Suppressor macrophage (primary cell): Measurements from ENCODE around the gene S100A2.

Source experiments
- DNase-seq, 4 experiments: peaks; one replicate each; pipeline ENCODE4 v3.0.0-alpha.2; 2020 to 2022
- total RNA-seq, 17 experiments: gene quantifications; one replicate each; lab custom pipeline; 2026; ENCODE audit warnings: mixed read lengths in 6 of 17, inconsistent platforms in 3 of 17; lab: John Stamatoyannopoulos, UW

Gene S100A2
- 0.10 to 2.6 (median 0.53) reads per million in 17 experiments for total RNA-seq

DNA sequence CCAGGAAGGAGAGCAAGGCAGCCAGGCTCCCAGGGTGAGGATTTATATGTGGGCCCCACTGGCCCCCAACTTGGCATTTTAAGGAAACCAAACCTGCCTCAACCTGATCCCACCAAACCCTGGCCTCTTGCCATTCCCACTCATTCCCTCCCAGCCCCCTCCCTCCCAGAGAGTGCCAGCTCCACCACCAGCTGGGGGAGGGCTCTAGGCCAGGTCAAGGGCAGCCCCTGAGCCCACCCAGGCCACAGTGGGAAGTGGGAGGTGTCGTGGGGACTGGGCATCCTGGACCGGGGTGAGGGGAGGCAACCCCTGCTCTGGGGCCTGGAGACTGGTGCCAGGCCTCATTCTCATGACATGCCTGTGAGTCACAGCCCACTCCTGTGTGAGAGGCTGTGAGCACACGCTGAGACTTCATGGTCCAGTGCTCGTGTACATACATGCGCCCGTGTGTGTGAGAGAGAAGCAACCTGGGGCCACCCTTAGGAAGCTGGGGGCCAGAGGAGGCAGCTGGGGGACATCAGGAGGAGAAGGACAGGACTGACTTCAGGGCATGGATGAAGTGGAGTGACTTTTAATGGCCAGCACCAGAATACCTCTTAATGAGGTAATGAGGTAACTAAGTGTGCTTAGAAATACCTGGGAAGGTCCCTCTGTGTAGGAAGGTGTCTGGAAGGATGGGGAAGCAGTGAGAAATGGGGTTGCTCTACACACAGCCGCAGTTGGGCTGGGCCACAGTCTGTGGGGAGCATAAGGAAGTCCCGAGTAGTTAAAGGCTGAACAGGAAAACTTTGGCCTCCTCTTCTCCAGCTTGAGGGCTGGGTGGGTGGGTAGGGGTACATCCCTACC, at the start of gene S100A2:
Gene S100A2, minus strand, starts transcription at position 316 of the 846 bp plus-strand sequence. CDS start 1,967 bp downstream, outside the sequence.
- DNase-seq = peak; percentile 72 to 88 (median 80)

DNA sequence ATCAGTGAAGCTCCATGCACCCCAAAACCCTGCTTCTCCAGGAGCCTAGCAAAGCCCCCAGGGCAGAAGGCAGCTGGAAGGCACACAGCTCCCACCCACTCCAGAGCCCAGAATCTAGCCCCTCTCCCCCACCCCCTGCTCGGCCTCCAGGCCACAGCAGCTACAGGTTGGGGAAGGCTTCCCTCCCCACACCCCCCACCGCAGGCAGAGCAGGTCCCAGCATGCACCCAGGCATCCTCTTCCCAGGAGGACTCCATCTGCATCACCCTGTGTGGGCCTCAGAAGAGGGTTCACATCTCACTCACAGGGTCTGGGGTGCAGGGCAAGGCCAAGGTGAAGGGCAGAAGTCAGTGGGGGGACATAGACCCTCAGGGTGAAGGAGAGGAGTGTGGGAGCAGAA, 49.8 kb upstream of the S100A2 start:
- DNase-seq = no peak

DNA sequence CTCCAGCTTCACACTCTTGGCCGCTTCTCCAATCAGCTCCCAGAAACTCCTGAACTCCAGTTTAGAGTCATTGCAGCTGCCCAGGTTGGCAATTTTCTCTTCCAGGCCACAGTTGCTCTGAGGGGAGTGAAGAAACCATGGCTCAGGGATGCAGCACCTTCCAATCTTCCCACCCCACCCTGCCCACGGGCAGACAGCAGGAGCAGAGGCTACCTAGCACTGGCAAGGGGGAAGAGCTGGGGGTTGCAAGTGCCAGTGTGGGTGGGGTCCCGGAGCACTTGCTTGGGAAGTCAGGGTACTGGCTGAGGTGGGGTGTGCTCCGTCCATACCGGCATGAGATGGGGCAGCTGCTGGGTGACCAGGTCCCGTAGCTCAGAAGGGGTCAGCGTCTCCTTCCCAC, 49.3 kb upstream of the S100A2 start:
- no peak for DNase-seq

DNA sequence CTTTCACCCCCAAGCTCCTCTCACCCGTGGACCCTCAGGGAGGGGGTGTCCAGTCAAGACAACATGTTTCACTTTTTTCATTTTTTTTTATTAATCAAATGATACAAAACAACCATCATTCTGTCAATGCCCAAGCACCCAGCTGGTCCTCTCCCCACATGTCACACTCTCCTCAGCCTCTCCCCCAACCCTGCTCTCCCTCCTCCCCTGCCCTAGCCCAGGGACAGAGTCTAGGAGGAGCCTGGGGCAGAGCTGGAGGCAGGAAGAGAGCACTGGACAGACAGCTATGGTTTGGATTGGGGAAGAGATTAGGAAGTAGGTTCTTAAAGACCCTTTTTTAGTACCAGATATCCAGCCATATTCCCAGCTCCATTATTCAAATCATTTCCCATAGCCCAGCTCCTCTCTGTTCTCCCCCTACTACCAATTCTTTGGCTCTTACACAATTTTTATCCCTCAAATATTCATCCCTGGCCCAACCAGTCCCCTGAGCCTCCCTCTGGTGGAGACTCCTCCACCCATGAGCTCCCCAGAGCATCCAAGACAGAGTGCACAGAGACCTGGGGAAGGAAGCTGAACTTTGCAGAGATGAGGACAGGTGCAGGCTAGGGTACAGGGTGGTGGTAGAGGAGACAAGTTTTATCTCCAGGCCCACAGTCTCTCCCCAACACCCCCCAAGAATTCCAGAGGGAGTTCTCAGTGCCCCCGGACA, 48.7 kb upstream of the S100A2 start:
- no peak for DNase-seq

DNA sequence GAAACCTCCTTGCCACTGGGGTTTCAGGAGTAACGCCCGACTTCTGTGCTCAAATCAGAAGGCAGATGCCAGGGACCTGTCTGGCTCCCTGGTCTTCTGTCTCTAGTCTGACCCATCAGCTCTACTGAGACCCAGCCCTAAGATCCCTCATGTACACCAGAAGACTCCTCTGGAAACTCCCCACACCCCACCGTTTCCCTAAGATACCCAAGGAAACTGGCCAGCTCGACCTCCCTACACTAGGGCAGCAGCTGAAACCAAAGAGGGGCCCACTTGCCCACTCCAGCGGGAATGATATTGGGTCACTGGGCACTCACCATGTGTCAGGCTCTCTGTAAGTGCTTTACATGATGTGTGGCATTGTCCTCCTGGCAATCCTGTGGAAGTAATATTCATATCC, 47.8 kb upstream of the S100A2 start:
- no peak for DNase-seq

DNA sequence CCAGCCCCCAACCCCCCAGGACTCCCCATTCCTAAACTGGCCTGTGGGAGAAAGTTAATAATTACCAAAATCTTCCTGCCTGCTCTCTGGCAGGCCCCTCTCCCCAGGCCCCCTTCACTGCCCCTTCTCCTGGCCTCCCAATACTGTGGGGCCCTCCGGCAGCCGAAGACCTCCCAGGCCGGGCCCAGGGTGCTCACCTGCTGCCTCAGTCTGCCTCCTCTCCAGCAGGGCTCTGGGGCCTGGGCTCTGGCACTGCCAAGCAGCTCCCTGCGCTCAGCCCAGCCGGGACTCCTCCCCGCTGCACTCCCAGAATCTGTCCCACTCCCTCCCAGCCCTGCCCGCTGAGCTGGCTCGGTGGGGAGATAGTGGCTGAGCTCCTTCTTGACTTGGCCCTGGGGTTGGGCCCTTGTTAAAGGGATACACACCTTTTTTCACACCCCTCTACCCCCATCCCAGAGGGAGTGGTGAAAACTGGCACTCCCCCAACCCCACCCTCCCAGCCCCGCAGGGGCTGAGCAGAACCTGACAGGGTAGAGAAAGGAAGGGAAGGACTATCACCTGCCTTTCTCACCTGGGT, 47.2 kb upstream of the S100A2 start, which contains the start of gene S100A16:
Gene S100A16, minus strand, starts transcription at position 383 of the 577 bp plus-strand sequence. CDS start 4,986 bp downstream, outside the sequence.
- DNase-seq = no peak

DNA sequence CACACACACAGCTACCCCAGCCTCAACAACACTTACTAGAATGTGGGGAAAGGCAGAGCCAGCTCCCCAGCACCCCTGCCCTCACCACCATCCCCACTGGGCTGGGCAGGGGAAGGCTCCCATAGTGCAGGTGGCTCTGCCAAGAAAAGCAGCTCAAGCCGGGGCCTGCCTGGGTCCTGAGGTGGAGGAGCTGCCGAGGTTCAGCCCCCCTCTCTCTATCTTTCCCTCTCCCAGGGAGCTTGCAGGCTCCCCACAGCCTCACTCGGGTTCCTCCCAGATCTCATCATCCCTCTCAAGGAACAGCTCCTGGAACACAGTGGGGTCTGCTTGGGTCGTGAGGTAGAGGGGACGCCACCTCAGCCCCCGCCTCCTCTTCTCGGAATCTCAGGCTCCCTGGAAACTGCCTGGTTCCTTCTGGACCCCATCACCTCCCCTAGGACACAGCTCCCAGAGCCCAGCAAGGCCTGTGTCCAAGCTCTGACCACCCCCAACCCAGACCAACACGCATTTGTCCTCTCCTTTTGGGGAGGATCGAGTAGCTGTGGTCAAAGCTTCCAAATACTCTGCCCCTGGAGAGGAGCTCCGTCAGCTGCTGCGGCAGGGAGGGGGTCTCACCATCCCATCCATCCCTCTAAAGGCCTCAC, 46.6 kb upstream of the S100A2 start:
- DNase-seq = no peak

- DNase-seq = no peak
Observed at GRCh38 chr1:153611356-153611755, 45.7 kb upstream of the S100A2 start.

DNA sequence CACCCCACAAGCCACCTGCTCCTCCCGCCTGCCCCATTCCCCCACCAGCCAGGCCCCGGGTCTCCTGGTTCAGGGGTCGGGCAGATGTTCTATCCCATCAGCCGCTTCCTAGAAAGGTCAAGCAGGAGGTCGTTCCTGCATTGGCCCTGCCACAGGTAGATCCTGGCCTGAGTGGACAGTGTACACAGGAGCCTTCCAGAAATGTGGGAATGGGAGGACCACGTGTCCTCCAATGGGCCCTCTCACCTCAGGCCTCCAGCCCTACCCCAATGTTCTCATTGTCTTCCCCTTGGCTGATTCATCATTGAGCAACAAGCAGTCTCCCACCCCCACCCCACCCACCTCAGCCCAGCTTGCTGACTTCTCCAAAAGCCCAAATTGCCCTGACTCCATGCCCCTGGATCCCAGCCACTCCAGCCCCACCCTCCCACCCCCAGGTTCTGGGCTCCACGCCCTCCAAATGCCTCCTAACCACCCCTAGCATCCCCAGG, 45.2 kb upstream of the S100A2 start:
- DNase-seq = peak; percentile 52 to 76 (median 66)

DNA sequence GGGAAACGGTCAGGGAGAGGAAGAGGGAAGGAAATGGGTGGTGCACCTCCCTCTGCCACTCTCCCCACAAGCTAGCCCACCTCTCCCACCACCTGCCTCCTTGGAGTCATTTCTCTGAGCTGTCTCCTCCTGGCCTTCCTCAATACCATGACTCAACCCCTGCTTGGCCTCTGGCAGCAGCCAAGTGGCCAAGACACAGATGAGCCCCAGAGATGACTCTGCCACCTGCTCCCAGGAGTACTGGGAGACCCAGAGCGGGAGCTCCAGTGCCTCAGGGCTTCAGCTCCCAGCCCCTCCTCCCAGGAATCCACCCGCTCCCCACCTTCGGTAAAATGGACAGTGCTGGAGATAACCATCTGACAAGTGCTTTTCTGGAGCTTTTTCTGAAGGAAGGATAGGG, 44.7 kb upstream of the S100A2 start:
- DNase-seq = peak; percentile 40 to 60 (median 60)

- no peak for DNase-seq
Observed at GRCh38 chr1:153609585-153609907, 43.9 kb upstream of the S100A2 start.

DNA sequence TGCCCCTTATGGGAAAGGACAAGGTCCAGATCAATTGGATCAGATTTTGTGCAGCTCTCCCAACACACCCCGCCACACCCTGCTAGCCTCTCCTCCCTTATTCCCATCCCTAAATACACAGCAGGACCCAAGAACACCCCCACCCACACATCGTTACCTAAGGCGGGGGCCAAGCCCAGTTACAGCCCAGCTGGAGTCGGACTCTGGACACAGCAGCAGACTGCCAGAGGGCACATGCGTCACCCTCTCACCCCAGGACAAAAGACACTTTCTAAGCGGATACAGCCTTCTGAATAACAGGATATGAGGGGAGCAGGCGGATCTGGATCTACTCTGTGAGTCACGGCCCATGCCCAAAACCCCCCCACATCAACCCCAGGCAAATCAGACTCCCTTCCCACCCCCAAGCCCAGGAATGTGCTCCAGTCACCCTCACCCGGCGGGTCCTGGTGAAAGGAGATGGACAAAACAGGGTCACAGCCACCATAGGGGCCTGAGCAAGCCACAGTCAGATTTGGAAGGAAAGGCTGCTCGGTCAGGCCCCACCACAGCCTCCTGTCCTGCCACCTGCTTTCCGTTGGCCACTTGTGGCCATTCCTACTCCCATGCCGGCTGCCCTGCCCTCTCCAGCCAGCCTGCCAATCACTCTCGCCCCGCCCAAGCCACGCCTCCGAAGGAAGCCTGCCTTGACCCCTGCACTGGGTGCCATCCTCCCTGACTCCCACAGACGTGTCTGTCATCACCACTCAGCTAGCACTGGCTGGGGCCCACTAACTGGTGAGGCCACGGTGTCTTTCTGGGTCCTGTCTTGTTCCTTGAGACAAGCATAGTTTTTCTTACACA, 43.3 kb upstream of the S100A2 start:
- DNase-seq = peak; percentile 63 to 86 (median 79)

DNA sequence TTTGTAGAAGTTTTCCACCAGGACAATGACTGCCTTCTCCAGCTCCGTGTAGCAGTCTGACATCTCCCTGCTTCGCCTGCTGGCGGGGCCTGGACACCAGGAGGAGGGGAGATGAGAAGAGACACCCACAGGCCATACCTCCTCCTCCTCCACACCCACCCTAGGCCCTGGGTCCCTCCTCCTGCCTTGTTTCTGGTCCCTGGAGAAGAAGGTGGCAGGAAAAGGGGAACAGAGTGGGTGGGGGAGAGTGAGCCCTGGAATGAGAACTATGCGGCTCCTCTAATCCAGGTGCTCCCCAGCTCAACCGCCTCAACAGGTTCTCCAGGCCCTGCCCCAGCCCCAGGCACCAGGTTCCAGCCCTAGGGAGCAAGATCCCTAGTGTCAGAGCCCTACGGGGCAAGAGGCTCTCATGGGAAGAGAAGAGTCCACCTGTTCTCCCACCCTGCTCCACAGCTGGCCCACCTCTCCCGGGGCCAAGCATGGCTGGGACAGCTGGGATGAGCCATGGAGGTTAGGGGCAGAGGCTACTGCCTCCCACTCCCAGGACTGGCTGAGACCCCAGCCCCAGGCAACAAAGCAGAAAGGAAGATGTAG, 42.5 kb upstream of the S100A2 start:
- DNase-seq = no peak

DNA sequence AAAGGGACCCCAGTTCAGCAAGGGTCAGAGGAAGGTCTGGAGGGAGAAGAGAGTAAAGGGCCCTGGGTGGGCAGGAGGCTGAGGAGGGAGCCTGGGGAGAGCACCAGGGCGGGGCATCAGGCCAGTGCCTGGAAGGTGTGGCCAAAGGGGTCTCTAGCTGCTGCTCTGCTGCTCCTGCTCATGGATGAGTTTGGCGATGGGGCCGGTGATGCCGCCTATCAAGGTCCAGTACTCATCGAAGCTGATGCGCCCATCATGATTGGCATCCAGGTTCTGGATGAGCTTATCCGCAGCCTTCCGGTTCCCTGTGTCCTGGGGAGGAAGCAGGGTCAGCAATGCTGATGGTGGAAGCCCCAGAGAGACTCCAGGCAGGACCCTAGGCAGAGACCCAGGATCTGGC, 41.7 kb upstream of the S100A2 start:
- DNase-seq = no peak

- no peak for DNase-seq
Observed at GRCh38 chr1:153606194-153606593, 40.5 kb upstream of the S100A2 start.

DNA sequence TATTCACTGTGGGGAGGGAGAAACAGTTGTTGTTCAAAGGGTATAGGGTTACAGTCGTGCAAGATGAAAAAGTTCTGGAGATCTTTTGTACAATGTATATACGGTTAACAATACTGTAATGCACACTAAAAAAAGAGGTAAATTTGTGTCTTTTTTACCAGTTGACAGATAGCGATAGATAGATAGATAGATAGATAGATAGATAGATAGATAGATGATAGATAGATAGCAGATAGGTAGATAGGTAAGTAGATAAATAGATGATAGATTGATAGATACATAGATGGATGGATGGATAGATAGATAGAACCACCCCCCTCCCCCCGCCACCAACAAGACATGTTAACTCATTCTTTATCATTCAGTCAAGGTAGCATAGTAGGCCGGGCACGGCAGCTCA, 37.1 kb upstream of the S100A2 start:
- no peak for DNase-seq

DNA sequence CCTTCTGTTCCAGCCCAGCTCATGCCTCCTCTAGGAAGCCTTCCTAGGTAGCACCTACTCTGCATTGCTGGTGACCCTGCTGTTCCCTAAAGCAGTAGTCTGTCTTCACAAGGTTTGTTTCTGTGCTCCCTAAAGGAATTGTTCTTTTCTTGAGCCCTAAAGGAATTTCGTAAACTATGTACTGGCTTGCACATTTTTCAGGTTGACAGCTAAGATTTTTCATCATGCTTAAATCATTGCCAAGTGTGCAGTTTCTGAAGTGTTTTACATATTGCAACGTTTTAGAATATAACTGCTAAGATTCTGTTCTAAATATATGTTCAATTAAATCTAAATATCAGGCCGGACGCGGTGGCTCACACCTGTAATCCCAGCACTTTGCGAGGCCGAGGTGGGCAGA, 34.2 kb upstream of the S100A2 start:
- no peak for DNase-seq

GRCh38 chr1:153598309-153599172, 32.9 kb upstream of the S100A2 start:
- DNase-seq = peak; percentile 56 to 82 (median 71)

DNA sequence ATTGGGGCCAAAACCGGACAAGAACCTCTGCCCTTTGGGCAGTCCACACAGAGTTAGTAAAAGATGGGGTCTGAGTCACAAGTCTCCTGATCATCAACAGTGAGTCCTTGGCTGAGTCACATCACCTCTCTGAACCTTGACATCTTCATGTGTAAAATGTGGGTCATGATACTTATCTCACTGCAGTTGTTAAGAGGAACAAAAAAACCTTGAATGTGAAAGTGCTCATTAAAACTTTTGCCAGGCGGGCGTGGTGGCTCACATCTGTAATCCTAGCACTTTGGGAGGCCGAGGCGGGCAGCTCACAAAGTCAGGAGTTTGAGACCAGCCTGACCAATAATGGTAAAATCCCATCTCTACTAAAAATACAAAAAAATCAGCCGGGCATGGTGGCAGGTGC, 31.6 kb upstream of the S100A2 start:
- DNase-seq = peak; percentile 49 to 85 (median 62)

DNA sequence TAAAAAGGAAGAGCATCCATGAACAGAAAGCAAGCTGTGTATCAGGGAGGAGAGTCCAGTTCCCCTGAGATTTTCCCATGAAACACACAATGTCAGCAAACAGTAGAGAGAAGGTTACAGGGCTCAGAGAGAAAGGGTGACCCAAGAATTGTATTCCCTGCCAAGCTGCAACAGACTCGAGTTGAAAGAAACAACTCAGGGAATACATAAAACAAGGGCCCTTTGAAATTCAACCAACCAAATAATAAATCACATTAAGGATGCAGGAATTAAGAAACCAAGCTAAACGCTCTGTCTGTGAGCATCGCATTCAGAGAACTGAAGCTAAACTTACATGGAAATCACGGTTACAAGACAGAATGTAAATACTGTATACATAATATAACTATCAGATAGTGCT, 27.1 kb upstream of the S100A2 start:
- no peak for DNase-seq
